A673 (cell line): ENCODE measurements around the gene CDKN2D. TPM values are rescaled to one million over a fixed set of nuclear protein-coding genes. Genes with fewer than 3 reads are reported as not detected.

Source experiments
- BruUV-seq: library from RNA; stranded (reverse); fragments of 400-500 nt; replicated peaks from 2 replicates; lab custom pipeline; 2021; lab: Mats Ljungman, UMichigan
- CTCF ChIA-PET: fragments of 300-600 bp; sonication (Branson Sonifier 250); formaldehyde crosslinking; loops from one replicate; lab custom pipeline; 2022; ENCODE audit warnings: antibody characterized with exemption; lab: Charles Lee
- POLR2A ChIA-PET: fragments of 300-600 bp; sonication (Branson Sonifier 250); formaldehyde crosslinking; loops from one replicate; lab custom pipeline; 2022; ENCODE audit warnings: antibody characterized with exemption; ENCODE audit not compliant: low non-redundant PET; lab: Charles Lee
- DNase-seq: peaks from one replicate; pipeline ENCODE4 v3.0.0-alpha.2; 2015; ENCODE audit warnings: low spot score
- H3K27ac ChIP-seq: fragments of 200-600 bp; sonication (generic); 2 replicates; pipeline ENCODE4 v1.5.1; 2016; ENCODE audit warnings: mixed run types, low read depth, mild to moderate bottlenecking, mixed read lengths, antibody characterized with exemption, low read length; ENCODE audit not compliant: poor library complexity, severe bottlenecking
- H3K27me3 ChIP-seq: fragments of 200-600 bp; sonication (generic); replicated peaks from 2 replicates; pipeline ENCODE4 v1.6.1; 2017; ENCODE audit warnings: mixed run types, low read depth, mild to moderate bottlenecking, mixed read lengths, antibody characterized with exemption, low read length; ENCODE audit not compliant: insufficient read depth, poor library complexity
- H3K36me3 ChIP-seq: fragments of 200-600 bp; sonication (generic); 2 replicates; pipeline ENCODE4 v1.6.1; 2016; ENCODE audit warnings: mixed run types, mild to moderate bottlenecking, mixed read lengths, antibody characterized with exemption, low read length; ENCODE audit not compliant: insufficient read depth, poor library complexity, severe bottlenecking
- H3K4me1 ChIP-seq: fragments of 200-600 bp; sonication (generic); 2 replicates; pipeline ENCODE4 v1.6.1; 2017; ENCODE audit warnings: mixed run types, mild to moderate bottlenecking, mixed read lengths, antibody characterized with exemption, low read length; ENCODE audit not compliant: insufficient read depth, poor library complexity, severe bottlenecking
- H3K4me3 ChIP-seq: fragments of 200-600 bp; sonication (generic); 2 replicates; pipeline ENCODE4 v1.5.1; 2016; ENCODE audit warnings: low read depth, mixed run types, mild to moderate bottlenecking, mixed read lengths, low read length; ENCODE audit not compliant: poor library complexity, severe bottlenecking
- H3K9me3 ChIP-seq: fragments of 200-600 bp; sonication (generic); 2 replicates; pipeline ENCODE4 v1.6.1; 2016; ENCODE audit warnings: mixed run types, low read depth, mild to moderate bottlenecking, mixed read lengths, antibody characterized with exemption, low read length; ENCODE audit not compliant: poor library complexity, severe bottlenecking
- EZH2 ChIP-seq: fragments of 200-600 bp; sonication (generic); IDR thresholded peaks from 2 replicates; pipeline ENCODE4 v1.6.1; 2017; ENCODE audit warnings: borderline replicate concordance, low read depth, mild to moderate bottlenecking, mixed read lengths, antibody characterized with exemption, low read length; ENCODE audit not compliant: poor library complexity, severe bottlenecking
- intact Hi-C: fragments of 100-400 bp; cut with micrococcal nuclease; formaldehyde crosslinking; loops from one replicate; pipeline ENCODE4 v1.10.0; 2022; ENCODE audit not compliant: unreplicated experiment
- total RNA-seq: library from RNA; stranded (reverse); gene quantifications from 2 replicates; pipeline ENCODE4 v1.2.3, GENCODE V29; 2021
- TF ChIP-seq, protein P1 (sequence below): fragments of 300-800, 200-600 bp; sonication (generic); conservative IDR thresholded peaks from 2 replicates; pipeline ENCODE4 v1.5.1; 2017; ENCODE audit warnings: low read depth, mild to moderate bottlenecking, antibody characterized with exemption, low read length, moderate library complexity, mixed read lengths

The CDKN2D gene
- total RNA-seq, 1 experiment from 2014 or later = 14.6 TPM

DNA sequence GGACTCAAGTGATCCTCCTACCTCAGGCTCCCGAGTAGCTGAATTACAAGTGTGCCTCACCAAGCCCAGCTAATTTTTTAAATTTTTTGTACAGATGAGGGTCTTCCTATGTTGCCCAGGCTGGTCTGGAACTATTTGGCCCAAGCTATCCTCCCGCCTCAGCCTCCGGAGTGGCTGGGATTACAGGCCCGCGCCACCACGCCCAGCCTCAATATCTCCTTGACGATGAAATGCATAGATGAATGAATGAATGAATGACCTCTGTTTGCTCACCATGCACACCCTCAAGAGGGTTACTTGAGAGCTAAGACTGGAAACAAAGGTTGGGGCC is 33.2 kb upstream of the CDKN2D start:
- intact Hi-C loops = no loop called here
- DNase-seq = no peak
- H3K27ac ChIP-seq = no peak overlapping the region
- ChIA-PET POLR2A (interaction anchor here (0.5 kb wide), 1 partner anchor 165 kb away, joined by 3 read pairs; no protein-coding TSS in a partner anchor), CTCF (interaction anchor here (0.6 to 1.2 kb wide), 4 partner anchors 21 to 118 kb away, joined by 3 to 6 read pairs (median 4); no protein-coding TSS in a partner anchor)
- H3K36me3 ChIP-seq = no peaks in the 10 kb centered on the region
- BruUV-seq = no TSS peak
- H3K27me3 ChIP-seq = no peaks in the 10 kb centered on the region
- TF ChIP-seq, protein P1, sequence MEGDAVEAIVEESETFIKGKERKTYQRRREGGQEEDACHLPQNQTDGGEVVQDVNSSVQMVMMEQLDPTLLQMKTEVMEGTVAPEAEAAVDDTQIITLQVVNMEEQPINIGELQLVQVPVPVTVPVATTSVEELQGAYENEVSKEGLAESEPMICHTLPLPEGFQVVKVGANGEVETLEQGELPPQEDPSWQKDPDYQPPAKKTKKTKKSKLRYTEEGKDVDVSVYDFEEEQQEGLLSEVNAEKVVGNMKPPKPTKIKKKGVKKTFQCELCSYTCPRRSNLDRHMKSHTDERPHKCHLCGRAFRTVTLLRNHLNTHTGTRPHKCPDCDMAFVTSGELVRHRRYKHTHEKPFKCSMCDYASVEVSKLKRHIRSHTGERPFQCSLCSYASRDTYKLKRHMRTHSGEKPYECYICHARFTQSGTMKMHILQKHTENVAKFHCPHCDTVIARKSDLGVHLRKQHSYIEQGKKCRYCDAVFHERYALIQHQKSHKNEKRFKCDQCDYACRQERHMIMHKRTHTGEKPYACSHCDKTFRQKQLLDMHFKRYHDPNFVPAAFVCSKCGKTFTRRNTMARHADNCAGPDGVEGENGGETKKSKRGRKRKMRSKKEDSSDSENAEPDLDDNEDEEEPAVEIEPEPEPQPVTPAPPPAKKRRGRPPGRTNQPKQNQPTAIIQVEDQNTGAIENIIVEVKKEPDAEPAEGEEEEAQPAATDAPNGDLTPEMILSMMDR = no peak
- TF ChIP-seq EZH2 = no peak
- H3K4me3 ChIP-seq = no peak overlapping the region
- H3K9me3 ChIP-seq = no peaks in the 10 kb centered on the region
- H3K4me1 ChIP-seq = peaks cover 2% of the 10 kb centered on the region

DNA sequence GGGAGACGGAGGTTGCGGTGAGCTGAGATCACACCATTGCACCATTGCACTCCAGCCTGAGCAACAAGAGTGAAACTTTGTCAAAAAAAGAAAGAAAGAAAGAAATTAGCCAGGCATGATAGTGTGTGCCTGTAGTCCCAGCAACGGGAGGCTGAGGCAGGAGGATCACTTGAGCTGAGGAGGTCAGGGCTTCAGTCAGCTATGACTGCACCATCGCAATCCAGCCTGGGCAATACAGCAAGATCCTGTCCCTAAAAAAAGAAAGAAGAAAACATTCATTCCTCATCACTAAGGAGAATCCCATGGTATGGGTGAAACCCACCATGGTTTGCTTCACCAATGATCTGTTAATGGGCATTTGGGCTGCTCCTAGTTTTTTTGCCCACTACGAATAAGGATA is 31.4 kb upstream of the CDKN2D start:
- no TSS peak for BruUV-seq
- H3K36me3 ChIP-seq = no peaks in the 10 kb centered on the region
- H3K9me3 ChIP-seq = no peaks in the 10 kb centered on the region
- DNase-seq = no peak
- peaks cover 2% of the 10 kb centered on the region for H3K4me1 ChIP-seq
- no peaks in the 10 kb centered on the region for H3K27me3 ChIP-seq
- ChIA-PET CTCF (interaction anchor here (0.5 kb wide), 1 partner anchor 101 kb away, joined by 5 read pairs; the partner anchor contains the start of gene QTRT1), POLR2A (no interaction called here)
- TF ChIP-seq EZH2 = no peak
- TF ChIP-seq, protein P1 = no peak
- H3K4me3 ChIP-seq = no peak overlapping the region
- intact Hi-C loops = no loop called here
- H3K27ac ChIP-seq = no peak overlapping the region

- no TSS peak for BruUV-seq
- Histone ChIP-seq H3K9me3 (no peaks in the 10 kb centered on the region), H3K27ac (no peak overlapping the region), H3K4me3 (no peak overlapping the region), H3K36me3 (no peaks in the 10 kb centered on the region), H3K27me3 (no peaks in the 10 kb centered on the region), H3K4me1 (no peaks in the 10 kb centered on the region)
- ChIA-PET POLR2A (no interaction called here), CTCF (no interaction called here)
- TF ChIP-seq, protein P1 = no peak
- no peak for TF ChIP-seq EZH2
- DNase-seq = no peak
- intact Hi-C loops = no loop called here
Measured at GRCh38 chr19:10593820-10594637, 25.2 kb upstream of the CDKN2D start.
